ENCODE data around the gene ATF7IP. TPM values are rescaled to one million over a fixed set of nuclear protein-coding genes. Genes with fewer than 3 reads are reported as not detected.
A peak's percentile ranks its signal among the peaks of the same experiment; 100 is the strongest.

Gene ATF7IP
- polyA plus RNA-seq, 1 experiment: 26.6 TPM

- H3K27ac ChIP-seq (ENCODE audit: low read depth, low read length): peak overlapping the region; percentile 32
- no peaks in the 10 kb centered on the region for H3K27me3 ChIP-seq (ENCODE audit: control insufficient read depth, insufficient read depth, low read length)
- H3K9me3 ChIP-seq (ENCODE audit: control insufficient read depth, insufficient read depth, low read length): peaks cover 7% of the 10 kb centered on the region; the same call in 1 of the 2 replicates
- H3K4me3 ChIP-seq (ENCODE audit: low read depth, low read length): peak overlapping the region; percentile 54
- ChIA-PET CTCF (interaction anchor here (1.1 to 1.7 kb wide), 7 partner anchors 10 to 147 kb away, joined by 3 to 7 read pairs (median 4); partner anchors contain the start of gene ATF7IP), POLR2A (interaction anchor here (0.9 to 2.7 kb wide), 4 partner anchors 10 to 127 kb away, joined by 8 to 14 read pairs (median 8); partner anchors contain the start of gene ATF7IP)
- peak; percentile 87 for DNase-seq (ENCODE audit: low read depth, low spot score)
- no peak for TF ChIP-seq CTCF (IDR thresholded peaks at IDR 0.05; ENCODE audit: low read depth, low read length)
These were observed 19.5 kb downstream of the ATF7IP start for GRCh38 chr12:14384783-14385638.

GRCh38 chr12:14387219-14387871 lies 21.9 kb downstream of the ATF7IP start:
- H3K9me3 ChIP-seq (ENCODE audit: control insufficient read depth, insufficient read depth, low read length): no peaks in the 10 kb centered on the region
- no peak overlapping the region for H3K4me3 ChIP-seq (ENCODE audit: low read depth, low read length)
- ChIA-PET CTCF (interaction anchor here (1.0 to 1.4 kb wide), 2 partner anchors 22 to 131 kb away, joined by 3 to 4 read pairs; partner anchors contain the start of gene ATF7IP), POLR2A (no interaction called here)
- H3K27ac ChIP-seq (ENCODE audit: low read depth, low read length): no peak overlapping the region
- TF ChIP-seq CTCF (IDR thresholded peaks at IDR 0.05; ENCODE audit: low read depth, low read length): no peak
- no peak for DNase-seq (ENCODE audit: low read depth, low spot score)
- H3K27me3 ChIP-seq (ENCODE audit: control insufficient read depth, insufficient read depth, low read length): no peaks in the 10 kb centered on the region

- ChIA-PET CTCF (no interaction called here), POLR2A (no interaction called here)
- no peak for DNase-seq (ENCODE audit: low read depth, low spot score)
- Histone ChIP-seq H3K27ac (ENCODE audit: low read depth, low read length) (no peak overlapping the region), H3K4me3 (ENCODE audit: low read depth, low read length) (no peak overlapping the region), H3K9me3 (ENCODE audit: control insufficient read depth, insufficient read depth, low read length) (no peaks in the 10 kb centered on the region), H3K27me3 (ENCODE audit: control insufficient read depth, insufficient read depth, low read length) (no peaks in the 10 kb centered on the region)
- no peak for TF ChIP-seq CTCF (IDR thresholded peaks at IDR 0.05; ENCODE audit: low read depth, low read length)
These were observed 25.0 kb downstream of the ATF7IP start for GRCh38 chr12:14390449-14390848.

- H3K9me3 ChIP-seq (ENCODE audit: control insufficient read depth, insufficient read depth, low read length): no peaks in the 10 kb centered on the region
- no peak overlapping the region for H3K27ac ChIP-seq (ENCODE audit: low read depth, low read length)
- ChIA-PET CTCF (no interaction called here), POLR2A (no interaction called here)
- DNase-seq (ENCODE audit: low read depth, low spot score): no peak
- H3K4me3 ChIP-seq (ENCODE audit: low read depth, low read length): no peak overlapping the region
- no peak for TF ChIP-seq CTCF (IDR thresholded peaks at IDR 0.05; ENCODE audit: low read depth, low read length)
- H3K27me3 ChIP-seq (ENCODE audit: control insufficient read depth, insufficient read depth, low read length): no peaks in the 10 kb centered on the region
These were observed 25.5 kb downstream of the ATF7IP start for GRCh38 chr12:14390870-14391530.

Data from AG04450 (cell line).